HG03108 (cell line): ENCODE results near the gene DLEC1.

Experiments
- ATAC-seq: cut with Tn5 transposase; IDR thresholded peaks from one replicate; pipeline ENCODE4 v1.9.1; 2021; ENCODE audit warnings: moderate library complexity; ENCODE audit not compliant: unreplicated experiment

The DLEC1 gene, protein sequence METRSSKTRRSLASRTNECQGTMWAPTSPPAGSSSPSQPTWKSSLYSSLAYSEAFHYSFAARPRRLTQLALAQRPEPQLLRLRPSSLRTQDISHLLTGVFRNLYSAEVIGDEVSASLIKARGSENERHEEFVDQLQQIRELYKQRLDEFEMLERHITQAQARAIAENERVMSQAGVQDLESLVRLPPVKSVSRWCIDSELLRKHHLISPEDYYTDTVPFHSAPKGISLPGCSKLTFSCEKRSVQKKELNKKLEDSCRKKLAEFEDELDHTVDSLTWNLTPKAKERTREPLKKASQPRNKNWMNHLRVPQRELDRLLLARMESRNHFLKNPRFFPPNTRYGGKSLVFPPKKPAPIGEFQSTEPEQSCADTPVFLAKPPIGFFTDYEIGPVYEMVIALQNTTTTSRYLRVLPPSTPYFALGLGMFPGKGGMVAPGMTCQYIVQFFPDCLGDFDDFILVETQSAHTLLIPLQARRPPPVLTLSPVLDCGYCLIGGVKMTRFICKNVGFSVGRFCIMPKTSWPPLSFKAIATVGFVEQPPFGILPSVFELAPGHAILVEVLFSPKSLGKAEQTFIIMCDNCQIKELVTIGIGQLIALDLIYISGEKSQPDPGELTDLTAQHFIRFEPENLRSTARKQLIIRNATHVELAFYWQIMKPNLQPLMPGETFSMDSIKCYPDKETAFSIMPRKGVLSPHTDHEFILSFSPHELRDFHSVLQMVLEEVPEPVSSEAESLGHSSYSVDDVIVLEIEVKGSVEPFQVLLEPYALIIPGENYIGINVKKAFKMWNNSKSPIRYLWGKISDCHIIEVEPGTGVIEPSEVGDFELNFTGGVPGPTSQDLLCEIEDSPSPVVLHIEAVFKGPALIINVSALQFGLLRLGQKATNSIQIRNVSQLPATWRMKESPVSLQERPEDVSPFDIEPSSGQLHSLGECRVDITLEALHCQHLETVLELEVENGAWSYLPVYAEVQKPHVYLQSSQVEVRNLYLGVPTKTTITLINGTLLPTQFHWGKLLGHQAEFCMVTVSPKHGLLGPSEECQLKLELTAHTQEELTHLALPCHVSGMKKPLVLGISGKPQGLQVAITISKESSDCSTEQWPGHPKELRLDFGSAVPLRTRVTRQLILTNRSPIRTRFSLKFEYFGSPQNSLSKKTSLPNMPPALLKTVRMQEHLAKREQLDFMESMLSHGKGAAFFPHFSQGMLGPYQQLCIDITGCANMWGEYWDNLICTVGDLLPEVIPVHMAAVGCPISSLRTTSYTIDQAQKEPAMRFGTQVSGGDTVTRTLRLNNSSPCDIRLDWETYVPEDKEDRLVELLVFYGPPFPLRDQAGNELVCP (N-terminal part only)

DNA sequence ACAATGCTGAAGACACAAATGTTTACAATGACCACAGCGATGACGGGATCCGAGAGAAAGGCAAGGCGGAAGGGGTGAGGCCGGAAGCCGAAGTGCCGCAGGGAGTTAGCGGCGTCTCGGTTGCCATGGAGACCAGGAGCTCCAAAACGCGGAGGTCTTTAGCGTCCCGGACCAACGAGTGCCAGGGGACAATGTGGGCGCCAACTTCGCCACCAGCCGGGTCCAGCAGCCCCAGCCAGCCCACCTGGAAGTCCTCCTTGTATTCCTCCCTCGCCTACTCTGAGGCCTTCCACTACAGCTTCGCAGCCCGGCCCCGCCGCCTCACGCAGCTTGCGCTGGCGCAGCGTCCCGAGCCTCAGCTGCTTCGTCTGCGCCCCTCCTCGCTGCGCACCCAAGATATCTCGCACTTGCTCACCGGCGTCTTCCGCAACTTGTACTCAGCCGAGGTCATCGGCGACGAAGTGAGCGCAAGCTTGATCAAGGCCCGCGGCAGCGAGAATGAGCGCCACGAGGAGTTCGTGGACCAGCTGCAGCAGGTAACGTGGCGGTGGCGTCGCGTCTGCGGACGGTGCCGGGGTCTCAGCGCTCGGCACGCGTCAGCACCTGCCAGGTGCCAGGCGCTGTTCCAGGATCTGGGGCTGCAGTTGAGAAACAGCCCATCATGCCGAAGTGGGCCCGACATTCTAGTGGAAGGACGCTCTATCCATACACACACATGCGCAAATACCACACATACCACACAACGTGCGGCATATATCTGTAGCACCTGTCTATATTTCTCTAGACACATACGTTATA is at the start of gene DLEC1:
Gene DLEC1, plus strand, starts transcription at position 108 of the 798 bp plus-strand sequence. Its CDS starts 18 bp downstream, at position 126.
- peak; percentile 84 for ATAC-seq

DNA sequence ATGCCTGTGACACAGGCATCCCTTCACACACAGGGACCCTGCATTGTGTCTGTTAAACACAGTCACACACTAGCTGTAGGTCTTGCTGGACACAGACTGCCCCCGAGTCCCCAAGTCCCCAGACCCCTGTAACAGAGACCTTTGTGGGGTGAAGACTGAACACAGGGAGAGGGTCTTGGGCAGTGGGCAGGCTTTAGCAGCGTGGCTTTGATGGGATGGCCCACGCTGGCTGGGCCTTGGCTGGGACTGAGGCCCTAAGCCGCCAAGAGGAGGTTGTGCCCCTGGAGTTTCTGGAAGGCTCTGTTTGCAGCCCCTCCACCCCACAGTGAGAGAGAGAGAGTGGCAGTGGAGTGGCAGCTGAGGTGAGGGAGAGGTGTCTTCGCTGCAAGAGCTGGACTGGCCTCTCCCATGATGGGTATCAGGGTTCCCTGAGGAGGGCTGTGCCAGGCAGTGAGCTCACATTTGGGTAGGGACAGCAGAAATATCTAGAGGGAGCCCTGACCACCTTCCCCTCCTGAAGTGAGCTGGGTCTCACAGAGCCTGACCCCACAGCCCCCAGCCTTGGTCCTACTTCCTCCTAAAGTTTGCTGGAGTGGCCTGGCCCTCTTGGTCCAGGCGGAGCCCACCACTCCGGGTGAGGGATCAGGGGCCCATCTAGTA is 49.1 kb upstream of the DLEC1 start:
- no peak for ATAC-seq

DNA sequence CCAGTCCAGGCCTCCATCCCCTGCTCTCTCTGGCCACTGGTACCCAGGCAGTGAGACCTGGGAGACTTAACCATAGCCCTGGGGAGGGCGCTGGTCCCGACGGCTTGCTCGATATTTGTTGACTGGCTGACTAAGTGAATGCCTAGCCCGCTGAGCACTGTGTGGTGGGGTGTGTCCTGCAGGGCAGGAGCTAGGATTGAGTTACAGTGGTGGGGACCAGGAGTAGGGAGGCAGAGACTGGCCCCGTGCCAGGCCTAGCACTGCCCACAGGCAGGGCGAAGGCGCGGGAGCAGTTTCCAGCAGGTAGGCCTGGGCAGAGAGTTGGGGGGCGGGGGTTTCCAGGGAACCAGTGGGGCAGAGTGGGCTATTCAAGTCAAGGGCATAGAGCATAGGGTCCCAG is 48.5 kb upstream of the DLEC1 start, which contains the start of gene VILL:
Gene VILL, plus strand, starts transcription at position 260 of the 400 bp plus-strand sequence. CDS start 2,887 bp downstream, outside the sequence.
- no peak for ATAC-seq

DNA sequence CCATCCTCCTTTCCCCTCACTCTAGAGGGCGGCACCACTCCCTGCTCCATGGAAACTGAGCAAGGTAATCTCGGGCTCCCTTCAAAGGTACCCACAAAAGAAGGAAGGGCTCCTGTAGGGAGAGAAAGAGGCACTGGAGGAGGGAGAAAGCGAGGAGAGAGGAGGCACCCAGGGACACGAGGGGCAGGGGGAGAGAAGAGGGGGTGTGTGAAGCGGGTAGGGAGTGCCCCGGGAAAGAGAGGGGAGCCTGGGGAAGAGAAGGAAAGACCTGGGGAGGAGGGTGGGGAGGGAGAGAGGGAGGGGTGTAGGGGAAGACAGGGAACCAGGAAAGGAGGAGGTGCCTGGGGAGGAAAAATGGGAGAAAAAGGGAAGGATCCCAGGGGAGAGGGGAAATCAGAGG is 47.9 kb upstream of the DLEC1 start:
- no peak for ATAC-seq

DNA sequence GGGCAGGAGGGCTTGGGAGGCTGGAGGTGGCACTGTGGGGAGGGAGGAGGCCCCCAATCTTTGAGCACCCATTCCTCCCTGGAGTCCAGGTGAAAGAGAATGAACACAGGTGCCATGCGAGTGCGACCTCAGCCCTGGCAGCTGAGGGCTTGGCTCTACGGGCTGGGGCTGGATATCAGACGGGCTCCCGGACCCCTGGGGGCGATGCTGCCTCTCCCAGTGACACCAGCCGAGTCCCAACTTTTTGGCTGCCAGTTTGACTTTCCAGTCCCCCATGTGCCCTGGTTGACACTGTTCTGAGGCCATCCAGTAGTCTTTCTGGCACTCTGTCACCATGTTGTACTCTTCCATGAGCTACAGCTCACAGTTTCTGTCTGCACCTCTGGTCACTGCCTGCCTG is 47.2 kb upstream of the DLEC1 start:
- ATAC-seq, result no peak

DNA sequence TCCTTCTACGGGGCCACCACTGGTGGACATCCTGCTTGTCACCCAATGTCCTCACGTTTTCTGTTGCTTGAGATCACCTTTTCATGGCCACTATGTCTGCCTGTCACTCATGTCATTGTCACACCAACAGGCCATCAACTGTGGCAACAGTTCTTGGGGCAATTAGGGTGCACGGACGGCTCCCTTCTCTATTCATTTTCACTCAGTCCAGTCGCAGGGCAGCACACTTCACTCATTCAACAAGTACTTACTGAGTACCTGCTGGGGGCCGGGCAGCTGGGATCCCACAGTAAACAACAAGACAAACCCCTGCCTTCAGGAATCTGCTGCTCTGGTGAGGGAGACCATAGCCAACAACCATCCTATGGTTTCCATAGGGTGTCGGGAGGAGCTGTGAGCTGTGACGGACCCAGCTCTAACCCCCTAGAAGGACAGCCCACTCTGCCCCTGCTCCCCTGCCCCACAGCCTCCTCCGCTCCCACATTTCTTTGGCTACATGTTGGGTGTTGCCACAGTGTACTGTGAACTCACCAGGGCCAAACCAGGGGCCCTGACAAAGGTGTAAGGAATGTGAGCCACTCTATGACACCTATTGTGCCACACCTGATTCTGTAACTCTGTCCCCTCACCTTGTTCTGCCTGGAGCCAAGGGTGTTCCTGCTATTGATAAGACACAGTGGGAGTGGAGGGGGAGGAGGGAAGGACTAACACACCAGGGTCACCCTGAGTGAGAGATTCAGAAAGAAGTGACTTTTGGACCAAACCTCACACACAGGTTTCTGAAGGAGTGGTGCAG is 46.5 kb upstream of the DLEC1 start:
- no peak for ATAC-seq

DNA sequence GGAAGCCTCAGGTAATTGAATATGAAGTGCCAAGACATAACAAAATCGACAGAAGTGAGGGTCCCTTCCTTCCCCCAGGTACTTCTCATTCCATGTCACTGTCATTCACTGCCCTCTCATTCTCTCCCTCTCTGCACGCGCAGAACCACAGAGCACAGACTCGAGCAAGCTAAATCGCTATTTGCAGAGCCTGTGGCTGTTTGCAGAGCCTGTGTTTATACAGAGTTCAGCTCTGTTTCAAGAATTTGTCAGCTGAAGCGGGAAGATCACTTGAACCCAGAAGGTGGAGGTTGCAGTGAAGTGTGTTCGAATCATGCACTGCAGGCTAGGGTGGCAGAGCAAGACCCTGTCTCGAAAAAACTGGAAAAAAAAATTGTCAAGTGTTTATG is 45.9 kb upstream of the DLEC1 start:
- ATAC-seq, result no peak

DNA sequence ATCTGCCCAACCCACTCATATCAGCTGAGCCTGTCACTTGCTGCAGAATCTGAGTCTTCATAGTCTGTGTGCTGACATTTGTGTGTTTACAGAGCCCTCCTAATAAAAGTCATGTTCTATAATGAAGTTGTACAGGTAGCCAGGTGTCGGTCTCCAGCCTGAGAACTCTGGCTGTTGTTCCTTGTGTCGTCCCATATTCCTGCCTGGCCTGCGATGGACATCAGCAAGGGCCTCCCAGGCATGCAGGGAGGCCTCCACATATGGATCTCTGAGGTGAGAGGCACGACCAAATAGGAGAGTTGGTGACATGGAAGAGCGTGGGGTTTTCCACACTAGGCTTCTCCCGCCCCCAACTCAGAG is 45.6 kb upstream of the DLEC1 start:
- ATAC-seq, result no peak

DNA sequence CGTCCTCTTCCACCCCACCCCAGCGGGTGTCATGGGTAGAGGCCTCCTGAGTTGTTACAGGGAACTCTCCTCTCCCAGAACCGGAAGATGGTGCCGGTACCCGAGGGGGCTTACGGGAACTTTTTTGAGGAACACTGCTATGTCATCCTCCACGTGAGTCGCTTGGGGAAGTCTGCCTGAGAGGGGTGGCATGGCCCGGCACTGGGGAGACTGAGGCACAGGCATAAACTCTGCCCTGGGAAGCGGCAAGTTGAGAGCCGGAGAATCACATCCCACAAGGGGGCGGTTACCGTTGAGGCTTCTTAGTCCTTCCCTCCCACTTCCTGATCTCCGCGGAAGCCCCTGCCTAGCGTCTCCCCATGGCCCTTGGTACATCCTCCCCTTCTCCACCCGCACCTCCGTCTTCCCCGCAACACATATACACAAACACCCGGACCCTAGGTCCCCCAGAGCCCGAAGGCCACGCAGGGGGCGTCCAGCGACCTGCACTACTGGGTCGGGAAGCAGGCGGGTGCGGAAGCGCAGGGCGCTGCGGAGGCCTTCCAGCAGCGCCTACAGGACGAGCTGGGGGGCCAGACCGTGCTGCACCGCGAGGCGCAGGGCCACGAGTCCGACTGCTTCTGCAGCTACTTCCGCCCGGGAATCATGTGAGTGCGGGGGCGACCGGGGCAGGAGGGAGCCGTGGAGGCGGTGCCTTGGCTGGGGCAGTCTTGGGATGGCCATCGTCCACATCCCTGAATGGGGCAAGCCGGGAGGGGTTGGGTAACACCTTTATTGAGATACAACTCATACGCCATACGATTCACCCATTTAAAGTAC is 45.0 kb upstream of the DLEC1 start:
- peak; percentile 51 for ATAC-seq

DNA sequence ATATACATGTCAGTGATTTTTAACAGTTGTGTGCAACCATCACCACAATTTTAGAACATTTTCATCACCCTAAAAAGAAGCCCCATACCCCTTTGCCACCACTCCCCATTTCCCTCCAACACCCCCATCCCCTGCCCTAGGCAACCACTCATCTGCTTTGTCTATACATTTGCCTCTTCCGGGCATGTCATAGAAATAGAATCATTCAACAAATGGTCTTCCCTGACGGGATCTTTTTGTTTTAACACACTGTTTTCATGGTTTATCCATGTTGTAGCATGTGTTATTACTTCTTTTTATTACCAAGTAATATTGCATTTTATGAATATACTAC is 44.4 kb upstream of the DLEC1 start:
- no peak for ATAC-seq

DNA sequence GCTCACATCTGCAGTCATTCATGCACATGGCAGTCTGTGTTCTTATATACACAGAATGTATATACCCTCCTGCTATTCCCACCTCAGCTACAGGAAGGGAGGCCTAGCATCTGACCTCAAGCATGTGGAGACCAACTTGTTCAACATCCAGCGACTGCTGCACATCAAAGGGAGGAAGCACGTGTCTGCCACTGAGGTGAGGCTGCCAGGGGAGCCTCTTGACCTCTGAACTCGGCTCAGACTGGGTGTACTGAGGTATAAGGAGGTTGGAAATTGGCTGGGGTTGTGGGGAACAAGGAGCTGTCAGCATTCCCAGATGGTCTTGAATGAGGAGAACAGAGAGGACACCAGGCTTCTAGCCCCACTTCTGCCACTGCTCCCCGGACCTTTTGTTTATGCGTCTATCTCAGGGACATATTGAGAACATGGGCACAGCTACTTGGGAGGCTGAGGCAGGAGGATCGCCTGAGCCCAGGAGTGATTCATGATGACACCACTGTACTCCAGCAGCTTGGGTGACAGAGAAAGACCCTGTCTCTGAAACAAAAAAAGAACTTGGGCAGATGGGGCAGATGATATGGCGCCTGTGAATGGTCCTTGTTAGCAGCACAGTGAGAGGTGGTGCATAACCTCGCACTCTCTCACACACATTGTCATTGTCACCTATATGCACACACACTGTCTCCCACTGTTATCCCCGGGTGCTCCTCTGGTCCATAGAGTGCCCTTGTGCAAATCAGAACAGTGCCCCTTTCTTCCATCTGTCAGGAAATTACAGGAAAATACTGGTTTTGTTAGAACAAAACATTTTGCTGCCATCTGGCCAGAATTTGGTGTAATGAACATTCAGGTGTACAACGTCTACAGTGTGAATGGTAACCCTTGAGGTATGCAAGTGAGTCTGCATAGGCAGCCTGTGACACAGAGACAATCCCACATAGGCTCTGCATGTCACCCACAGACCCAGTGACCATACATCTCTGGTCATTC is 43.1 kb upstream of the DLEC1 start:
- ATAC-seq, result no peak

DNA sequence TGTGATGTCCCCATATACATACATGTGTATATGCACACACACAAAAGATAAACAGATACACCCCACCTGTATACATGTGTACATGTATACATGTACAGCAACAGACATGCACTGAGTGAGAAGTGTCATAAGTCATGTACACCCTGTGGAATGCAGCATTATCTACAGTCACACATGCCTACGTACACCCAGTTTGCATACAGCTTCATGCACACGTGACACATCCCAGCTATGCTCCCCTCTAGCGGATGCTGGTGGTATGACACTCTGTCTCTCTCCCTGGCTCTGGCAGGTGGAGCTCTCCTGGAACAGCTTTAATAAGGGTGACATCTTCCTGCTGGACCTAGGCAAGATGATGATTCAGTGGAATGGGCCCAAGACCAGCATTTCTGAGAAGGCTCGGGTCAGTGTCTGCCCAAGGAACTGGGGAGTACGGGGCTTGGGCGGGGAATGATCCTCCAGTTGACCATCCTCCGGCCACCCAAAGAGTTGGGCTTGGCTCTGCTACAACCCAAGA is 42.2 kb upstream of the DLEC1 start:
- ATAC-seq, result peak; percentile 42

DNA sequence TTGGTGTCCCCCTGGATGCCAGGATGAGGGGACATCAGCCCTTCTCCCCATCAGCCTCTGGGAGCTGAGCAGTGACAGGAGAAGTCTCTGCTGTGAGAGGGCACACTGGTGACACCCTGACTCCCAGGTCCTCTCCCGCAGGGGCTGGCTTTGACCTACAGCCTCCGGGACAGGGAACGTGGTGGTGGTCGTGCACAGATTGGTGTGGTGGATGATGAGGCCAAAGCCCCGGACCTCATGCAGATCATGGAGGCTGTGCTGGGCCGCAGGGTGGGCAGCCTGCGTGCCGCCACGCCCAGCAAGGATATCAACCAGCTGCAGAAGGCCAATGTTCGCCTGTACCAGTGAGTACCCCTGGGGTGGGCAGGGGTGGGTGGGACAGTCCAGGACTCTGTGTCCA is 41.7 kb upstream of the DLEC1 start:
- no peak for ATAC-seq

DNA sequence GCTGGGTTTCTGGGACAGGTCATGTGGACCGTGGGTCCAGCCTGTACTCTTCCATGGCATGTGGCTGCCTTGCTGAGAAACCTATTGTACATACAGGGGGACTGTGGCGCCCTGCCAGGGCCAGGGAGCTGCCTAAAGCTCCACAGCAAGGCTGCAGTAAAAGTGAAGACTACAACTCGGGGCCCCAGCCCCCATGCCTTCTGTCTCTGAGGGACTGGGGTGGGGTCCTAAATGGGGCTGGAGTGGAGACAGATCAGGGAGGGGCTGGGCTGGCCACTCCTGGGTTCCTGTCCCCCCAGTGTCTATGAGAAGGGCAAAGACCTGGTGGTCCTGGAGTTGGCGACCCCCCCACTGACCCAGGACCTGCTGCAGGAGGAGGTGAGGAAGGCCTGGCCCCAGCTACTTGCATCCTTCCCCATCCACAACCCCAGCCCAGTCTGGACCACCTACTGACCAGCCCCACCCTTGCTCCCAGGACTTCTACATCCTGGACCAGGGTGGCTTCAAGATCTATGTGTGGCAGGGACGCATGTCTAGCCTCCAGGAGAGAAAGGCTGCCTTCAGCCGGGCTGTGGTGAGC is 41.1 kb upstream of the DLEC1 start:
- ATAC-seq, result no peak

DNA sequence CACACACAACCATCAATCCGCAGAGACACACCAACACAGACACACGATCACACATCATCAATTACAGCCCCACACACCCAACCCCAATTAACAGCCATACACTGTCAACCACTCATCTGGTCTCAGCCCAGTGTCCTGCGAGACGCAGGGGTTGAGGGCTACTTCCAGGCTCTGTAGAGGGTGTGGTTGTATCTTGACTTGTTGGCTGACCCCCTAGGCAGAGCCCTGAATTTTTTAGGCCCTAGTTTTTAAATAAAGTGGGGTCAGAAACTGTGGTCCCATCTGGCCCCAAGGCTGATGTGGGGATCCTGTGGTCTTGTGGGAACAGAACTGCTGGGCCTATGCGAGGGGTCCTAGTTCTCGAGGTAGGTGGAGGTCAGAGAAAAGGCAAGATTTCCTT is 39.2 kb upstream of the DLEC1 start:
- ATAC-seq, result no peak

DNA sequence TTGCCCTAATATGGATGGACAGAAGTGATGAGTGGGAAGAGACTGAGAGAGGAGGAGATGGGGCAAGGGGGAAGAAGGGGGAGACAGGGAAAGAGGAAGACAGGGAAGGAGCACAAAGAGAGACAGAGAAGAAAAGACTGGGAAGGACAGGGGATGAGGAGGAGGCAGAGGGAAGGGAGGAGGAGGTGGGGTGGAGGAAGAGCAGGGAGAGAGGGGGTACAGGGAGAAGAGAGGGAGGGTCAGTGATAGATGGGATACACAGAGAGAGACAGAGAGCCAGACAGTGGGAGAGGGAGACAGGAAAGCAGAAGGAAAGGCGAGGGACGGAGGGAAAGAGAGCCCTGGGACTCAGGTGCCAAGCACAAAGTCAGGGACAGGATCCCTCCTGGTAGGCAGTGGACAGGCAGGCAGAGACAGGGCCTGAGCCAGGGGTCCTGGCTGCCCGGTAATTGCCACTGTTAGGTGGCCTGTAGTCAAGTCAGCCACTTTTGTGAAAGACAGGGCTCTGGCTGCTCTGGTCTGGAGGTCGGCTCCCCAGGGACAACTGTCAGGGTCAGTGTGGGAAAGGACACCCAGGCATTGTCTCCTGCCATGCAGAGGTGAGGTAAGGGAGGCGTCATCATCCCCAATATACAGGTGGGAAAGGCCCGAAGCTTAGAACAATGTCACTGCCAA is 38.6 kb upstream of the DLEC1 start:
- ATAC-seq, result no peak
